HuH-7.5 (cell line): ENCODE data around the gene ALPP.
"Not testable (repeated sequence)": the region's sequence is repeated elsewhere in the genome, so short reads cannot be mapped to it uniquely, and the experiment has no call there.

Source experiments
- DNase-seq: peaks from one replicate; pipeline ENCODE4 v3.0.0; 2011; ENCODE audit warnings: low spot score

ALPP gene

GRCh38 chr2:232341061-232341738 lies 37.4 kb upstream of the ALPP start:
- DNase-seq, result no peak

DNA sequence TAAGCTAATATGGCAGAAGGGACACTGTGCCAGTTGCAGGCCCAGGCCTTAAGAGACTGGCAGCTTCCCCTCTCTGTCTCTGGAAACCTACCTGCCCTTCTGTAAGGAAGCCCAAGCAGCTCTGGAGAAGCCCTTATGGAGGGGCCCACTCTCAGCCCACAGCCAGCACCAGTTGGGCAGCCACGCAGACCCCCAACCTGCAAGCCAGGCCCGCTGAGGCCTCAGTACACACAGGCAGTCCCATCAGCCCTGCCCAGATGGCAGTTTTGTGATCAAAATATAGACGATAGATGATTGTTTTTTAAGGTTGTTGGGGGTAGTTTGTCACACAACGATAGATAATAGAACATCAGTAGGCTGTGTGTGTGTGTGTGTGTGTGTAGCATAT lies 36.8 kb upstream of the ALPP start:
- DNase-seq, result no peak

GRCh38 chr2:232342635-232343565 lies 35.7 kb upstream of the ALPP start:
- no peak for DNase-seq

GRCh38 chr2:232343821-232344220 lies 34.7 kb upstream of the ALPP start:
- no peak for DNase-seq

- DNase-seq, result no peak
Observed at GRCh38 chr2:232345251-232345650, 33.3 kb upstream of the ALPP start.

DNA sequence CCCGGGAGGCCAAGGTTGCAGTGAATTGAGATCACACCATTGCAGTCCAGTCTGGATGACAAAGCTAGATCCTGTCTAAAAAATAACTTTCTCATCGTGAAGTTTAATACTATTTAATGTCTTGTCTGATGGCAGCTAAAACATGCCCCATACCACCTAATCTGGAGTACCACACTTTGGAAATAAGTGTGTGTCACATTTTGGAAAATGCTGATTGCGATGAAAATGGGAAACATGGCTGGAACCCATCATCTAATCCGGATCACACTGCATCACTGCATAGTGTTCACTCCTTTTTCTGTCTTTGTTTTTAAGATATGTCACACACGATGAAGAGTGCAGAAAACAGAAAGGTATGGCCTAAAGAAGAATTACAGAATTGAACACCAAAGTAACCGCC lies 31.2 kb upstream of the ALPP start:
- no peak for DNase-seq

DNA sequence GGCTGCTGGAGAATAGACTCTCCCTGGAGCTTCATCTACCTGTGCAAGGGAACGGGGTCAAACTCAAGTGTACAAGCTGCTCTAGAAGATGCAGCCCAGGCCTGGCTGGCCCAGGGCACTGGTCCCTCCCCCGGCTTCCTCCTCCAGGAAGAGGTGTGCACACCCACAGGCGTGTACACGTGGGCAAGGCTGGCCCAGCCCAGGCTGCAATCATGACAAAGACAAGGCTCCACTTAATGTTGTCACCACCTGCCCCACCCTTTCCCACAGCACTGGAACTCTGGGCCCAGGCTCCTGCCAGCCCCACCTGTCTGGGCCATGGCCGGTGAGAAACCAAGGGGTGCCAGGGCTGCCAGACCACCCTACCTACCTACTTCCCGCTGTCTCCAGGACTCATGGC lies 29.6 kb upstream of the ALPP start:
- no peak for DNase-seq

- DNase-seq, result no peak
Observed at GRCh38 chr2:232349546-232349945, 29.0 kb upstream of the ALPP start.

GRCh38 chr2:232349946-232350635 lies 28.5 kb upstream of the ALPP start:
- no peak for DNase-seq

DNA sequence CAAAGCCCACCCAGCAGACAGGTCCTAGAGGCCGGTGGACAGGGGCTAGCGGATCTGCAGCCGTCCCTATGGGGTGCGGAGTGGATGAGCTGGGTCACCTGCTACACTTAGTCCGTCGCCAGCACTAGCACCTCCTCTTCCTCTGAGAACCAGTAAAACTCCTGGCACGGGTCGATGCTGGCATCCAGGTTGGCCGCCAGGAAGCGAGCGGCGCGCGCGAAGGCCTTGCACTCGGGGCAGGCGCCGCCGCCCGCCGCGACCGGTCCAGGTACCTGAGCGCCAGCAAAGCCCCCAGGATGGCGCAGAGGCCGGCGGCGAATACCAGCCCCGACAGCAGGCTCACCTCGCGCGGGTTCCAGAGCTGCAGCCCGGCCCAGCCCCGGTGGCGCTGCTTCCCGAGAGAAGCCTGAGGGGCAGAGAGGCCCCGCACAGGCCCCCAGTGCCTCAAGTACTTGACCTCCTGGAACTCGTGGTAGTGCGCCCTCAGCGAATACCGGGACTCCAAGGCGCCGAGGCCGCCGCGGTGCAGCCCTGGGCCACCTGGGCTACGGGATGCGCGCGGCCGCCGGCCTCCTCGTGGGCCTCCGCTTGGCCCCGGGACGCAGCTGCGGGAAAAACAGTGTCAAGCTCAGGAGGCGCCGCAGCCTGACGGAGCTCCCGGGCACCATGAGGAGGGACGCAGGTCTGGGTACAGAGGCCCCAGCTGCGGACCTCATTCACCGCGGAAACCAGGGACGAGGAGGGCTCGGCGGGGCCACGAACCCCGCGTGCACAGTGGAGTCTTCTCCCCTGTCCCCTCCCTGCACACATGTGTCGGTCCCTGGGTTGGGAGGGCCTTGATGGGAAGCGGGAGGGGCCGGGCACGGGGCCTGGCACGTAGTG lies 27.5 kb upstream of the ALPP start:
- no peak for DNase-seq

- no peak for DNase-seq
Observed at GRCh38 chr2:232351686-232352510, 26.7 kb upstream of the ALPP start.

DNA sequence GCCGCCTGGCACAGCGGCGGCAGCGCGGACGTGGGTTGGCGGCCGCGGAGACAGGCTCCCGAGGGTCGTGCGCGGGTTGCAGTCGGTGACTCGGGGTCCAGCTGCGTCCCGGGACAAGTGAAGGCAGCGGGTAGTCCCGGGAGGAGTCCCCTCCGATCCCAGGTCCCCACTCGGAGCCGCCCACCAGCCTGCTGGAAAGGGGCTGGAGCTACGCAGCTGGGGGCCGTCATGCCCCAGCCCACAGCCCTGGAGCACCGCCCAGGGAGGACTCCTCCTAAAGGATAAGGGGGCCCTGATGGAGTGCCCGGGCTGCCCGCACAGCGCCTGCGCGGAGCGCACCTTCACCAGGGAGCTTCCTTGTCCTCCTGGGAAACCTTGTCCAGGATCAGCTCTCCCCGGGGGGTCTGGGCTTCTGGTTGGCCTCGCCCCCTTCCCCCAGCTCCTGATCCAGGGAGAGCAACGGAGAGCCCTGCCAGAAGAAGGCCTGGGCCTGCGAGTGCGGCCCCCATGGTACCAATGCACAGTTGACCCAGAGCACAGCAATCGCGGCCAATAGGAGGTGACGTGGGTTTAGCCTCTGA lies 25.9 kb upstream of the ALPP start:
- DNase-seq, result no peak

- DNase-seq, result no peak
Observed at GRCh38 chr2:232353096-232353495, 25.5 kb upstream of the ALPP start.

- DNase-seq, result no peak
Observed at GRCh38 chr2:232353660-232354059, 24.9 kb upstream of the ALPP start.

- DNase-seq, result no peak
Observed at GRCh38 chr2:232354069-232354468, 24.5 kb upstream of the ALPP start.

- DNase-seq, result no peak
Observed at GRCh38 chr2:232361646-232362045, 16.9 kb upstream of the ALPP start.

GRCh38 chr2:232362174-232362900 lies 16.2 kb upstream of the ALPP start:
- DNase-seq, result no peak

DNA sequence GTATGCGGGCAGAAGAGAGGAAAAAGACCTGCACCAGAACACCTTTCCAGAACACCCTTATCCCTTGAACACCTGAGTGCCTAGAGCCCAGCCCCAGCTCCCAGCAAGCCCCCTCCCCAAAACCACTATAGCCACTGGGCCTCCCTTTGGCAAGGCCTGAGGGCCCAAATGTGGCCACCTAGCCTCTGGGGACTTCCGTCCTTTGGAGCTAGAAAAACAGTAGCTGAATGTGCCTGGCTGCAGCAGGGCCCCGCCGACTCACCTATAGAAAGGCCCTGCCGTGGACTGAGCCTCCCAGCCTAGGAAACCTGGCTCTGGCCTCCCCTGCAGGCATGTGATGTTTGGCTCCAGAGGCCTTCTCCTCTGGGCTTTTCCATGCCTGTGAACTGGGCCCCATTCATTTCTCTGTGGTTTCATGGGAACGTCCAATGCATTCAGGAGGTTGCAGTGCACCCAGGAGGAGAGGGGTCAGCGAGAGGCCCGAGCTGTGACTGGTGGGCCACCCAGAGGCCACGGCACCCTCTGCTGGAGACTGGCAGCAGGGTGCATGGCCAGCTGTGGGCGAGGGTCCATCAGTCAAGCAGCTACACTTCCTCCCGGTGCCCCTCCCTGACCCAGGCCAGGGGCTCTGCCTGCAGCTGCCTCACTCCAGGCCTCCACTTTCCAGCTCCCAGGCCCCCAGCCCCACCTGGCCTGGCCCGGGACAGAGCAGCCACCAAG lies 15.3 kb upstream of the ALPP start:
- not testable (repeated sequence) for DNase-seq
